Cardiac fibroblast (primary cell): ENCODE measurements around the gene HMCN1.

Experiments
- DNase-seq, 2 donors: peaks; one replicate each; pipeline versions ENCODE4 v3.0.0 to v3.0.0-alpha.2; 2010; ENCODE audit warnings: low read depth in 2 of 2
- H3K4me3 ChIP-seq, 2 donors: replicated peaks in 1 of 2; 1 replicate in 1 of 2; 2 replicates in 1 of 2; pipeline ENCODE4 v1.5.1; 2011; ENCODE audit warnings: low read depth in 2 of 2, low read length in 2 of 2, mild to moderate bottlenecking in 2 of 2, moderate library complexity in 1 of 2
- CTCF ChIP-seq: IDR thresholded peaks from one replicate; pipeline ENCODE4 v1.5.1; 2011; ENCODE audit warnings: low read depth, mild to moderate bottlenecking, low read length, inconsistent platforms

HMCN1 gene

GRCh38 chr1:186240436-186240835 is 506.2 kb downstream of the HMCN1 start:
- DNase-seq: no peak
- H3K4me3 ChIP-seq: no peak overlapping the region
- TF ChIP-seq CTCF: no peak
